Measurements from ENCODE around the gene CEP120.
"Not testable (repeated sequence)": the region's sequence is repeated elsewhere in the genome, so short reads cannot be mapped to it uniquely, and the experiment has no call there.

CEP120 gene

GRCh38 chr5:123425431-123425830 is 2.2 kb upstream of the CEP120 start:
- no peak for TF ChIP-seq CTCF (IDR thresholded peaks at IDR 0.05; ENCODE audit: insufficient read depth, low read length, missing control alignments)
- no peak for DNase-seq (ENCODE audit: low read depth, low spot score)
- POLR2A ChIA-PET: no interaction called here
- H3K4me3 ChIP-seq (ENCODE audit: low read depth, low read length): no peak overlapping the region
- CTCF ChIA-PET: no interaction called here

- no peak for DNase-seq (ENCODE audit: low read depth, low spot score)
- peak overlapping the region; percentile 78 for H3K4me3 ChIP-seq (ENCODE audit: low read depth, low read length)
- no peak for TF ChIP-seq CTCF (IDR thresholded peaks at IDR 0.05; ENCODE audit: insufficient read depth, low read length, missing control alignments)
- ChIA-PET POLR2A (interaction anchor here (0.5 to 1.4 kb wide), 4 partner anchors 89 to 195 kb away, joined by 3 to 6 read pairs (median 4); partner anchors contain the start of gene CSNK1G3), CTCF (interaction anchor here (0.5 to 5.2 kb wide), 32 partner anchors 8 to 1226 kb away, joined by 3 to 56 read pairs (median 4); no protein-coding TSS in a partner anchor)
Observed at GRCh38 chr5:123422433-123423277, 548 bp downstream of the CEP120 start.

- H3K4me3 ChIP-seq (ENCODE audit: low read depth, low read length): peak overlapping the region; percentile 78
- POLR2A ChIA-PET: no interaction called here
- CTCF ChIA-PET: interaction anchor here (0.5 to 5.2 kb wide), 7 partner anchors 10 to 660 kb away, joined by 3 to 56 read pairs (median 16); no protein-coding TSS in a partner anchor
- no peak for DNase-seq (ENCODE audit: low read depth, low spot score)
- TF ChIP-seq CTCF (IDR thresholded peaks at IDR 0.05; ENCODE audit: insufficient read depth, low read length, missing control alignments): no peak
Observed at GRCh38 chr5:123421773-123422172, 1.4 kb downstream of the CEP120 start.

- ChIA-PET POLR2A (no interaction called here), CTCF (interaction anchor here (0.9 kb wide), 1 partner anchor 8 kb away, joined by 3 read pairs; the partner anchor contains the start of gene CEP120)
- TF ChIP-seq CTCF (IDR thresholded peaks at IDR 0.05; ENCODE audit: insufficient read depth, low read length, missing control alignments): no peak
- no peak for DNase-seq (ENCODE audit: low read depth, low spot score)
- H3K4me3 ChIP-seq (ENCODE audit: low read depth, low read length): no peak overlapping the region
Observed at GRCh38 chr5:123414974-123415373, 8.2 kb downstream of the CEP120 start.

GRCh38 chr5:123412206-123412605 is 11.0 kb downstream of the CEP120 start:
- no peak for DNase-seq (ENCODE audit: low read depth, low spot score)
- POLR2A ChIA-PET: no interaction called here
- CTCF ChIA-PET: interaction anchor here (1.4 to 2.9 kb wide), 2 partner anchors 10 kb away, joined by 4 to 22 read pairs; partner anchors contain the start of gene CEP120
- TF ChIP-seq CTCF (IDR thresholded peaks at IDR 0.05; ENCODE audit: insufficient read depth, low read length, missing control alignments): no peak
- no peak overlapping the region for H3K4me3 ChIP-seq (ENCODE audit: low read depth, low read length)

GRCh38 chr5:123401999-123402398 is 21.2 kb downstream of the CEP120 start:
- DNase-seq (ENCODE audit: low read depth, low spot score); POLR2A ChIA-PET; H3K4me3 ChIP-seq (ENCODE audit: low read depth, low read length): not testable (repeated sequence)
- CTCF ChIA-PET: interaction anchor here (1.9 kb wide), 1 partner anchor 10 kb away, joined by 4 read pairs; no protein-coding TSS in a partner anchor
